Activated CD4-positive, alpha-beta T cell treated with anti-CD3 and anti-CD28 coated beads, Interleukin-2, amount 10 ng/mL, durations not matched to agents 7 days and 5 days (primary cell): ENCODE results near the gene AGAP9. TPM values are rescaled to one million over a fixed set of nuclear protein-coding genes. Genes with fewer than 3 reads are reported as not detected.
"Not testable (repeated sequence)": the region's sequence is repeated elsewhere in the genome, so short reads cannot be mapped to it uniquely, and the experiment has no call there.

Experiments used
- CTCF ChIA-PET: fragments of 350-600 bp; sonication (Branson Sonifier 250); formaldehyde crosslinking; loops from one replicate; lab custom pipeline; 2021; ENCODE audit warnings: antibody characterized with exemption; lab: Charles Lee
- POLR2A ChIA-PET: fragments of 350-600 bp; sonication (Branson Sonifier 250); formaldehyde crosslinking; loops from one replicate; lab custom pipeline; 2021; ENCODE audit warnings: antibody characterized with exemption; lab: Charles Lee
- DNase-seq: peaks from one replicate; pipeline ENCODE4 v3.0.0-alpha.2; 2020
- H3K27ac Mint-ChIP-seq: one replicate; pipeline ENCODE4 v1.8.0; 2021; ENCODE audit warnings: mild to moderate bottlenecking, moderate library complexity, mixed read lengths
- H3K27me3 Mint-ChIP-seq: one replicate; pipeline ENCODE4 v1.8.0; 2021; ENCODE audit warnings: mixed read lengths
- H3K36me3 Mint-ChIP-seq: one replicate; pipeline ENCODE4 v1.8.0; 2021; ENCODE audit warnings: low read depth, mixed read lengths
- H3K4me1 Mint-ChIP-seq: one replicate; pipeline ENCODE4 v1.8.0; 2021; ENCODE audit warnings: mixed read lengths
- H3K4me3 Mint-ChIP-seq: one replicate; pipeline ENCODE4 v1.8.0; 2021; ENCODE audit warnings: mild to moderate bottlenecking, moderate library complexity, mixed read lengths
- H3K9me3 Mint-ChIP-seq: one replicate; pipeline ENCODE4 v1.8.0; 2021; ENCODE audit warnings: mixed read lengths
- total RNA-seq, 2 experiments: library from RNA; stranded (reverse); gene quantifications; one replicate each; pipeline ENCODE4 v1.2.3, GENCODE V29; 2021

The AGAP9 gene
- total RNA-seq, 2 experiments from 2014 or later, result 3.5 to 4.0 TPM

DNA sequence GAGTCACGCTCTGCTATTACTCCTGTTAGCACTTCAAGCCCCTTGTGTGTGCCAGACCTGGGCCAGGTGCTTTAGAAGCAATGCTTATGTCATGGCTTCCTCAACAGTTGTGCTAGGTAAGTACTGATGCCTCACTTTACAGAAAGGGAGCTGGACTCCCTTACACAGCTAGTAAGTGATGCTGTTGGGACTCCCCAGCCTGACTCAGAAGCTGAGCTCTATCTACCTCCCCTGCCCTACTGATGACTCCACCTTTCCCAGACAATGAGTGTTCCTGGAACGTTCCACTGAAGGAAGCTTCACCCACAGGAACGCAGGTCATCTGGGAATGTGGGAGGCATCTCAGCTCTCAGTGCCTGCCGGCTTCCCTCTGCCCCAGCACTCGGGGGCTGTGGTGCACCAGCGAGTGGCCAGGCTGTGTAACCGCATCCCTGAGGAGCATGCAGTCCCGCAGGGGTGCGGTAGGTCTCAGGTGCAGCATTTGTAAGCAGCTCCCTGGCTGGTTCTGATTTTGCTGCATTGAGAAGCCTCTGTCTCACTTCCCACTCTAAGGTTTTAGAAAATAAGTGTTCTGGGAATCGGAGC is 42.2 kb downstream of the AGAP9 start:
- H3K36me3 Mint-ChIP-seq, CTCF ChIA-PET: not testable (repeated sequence)

DNA sequence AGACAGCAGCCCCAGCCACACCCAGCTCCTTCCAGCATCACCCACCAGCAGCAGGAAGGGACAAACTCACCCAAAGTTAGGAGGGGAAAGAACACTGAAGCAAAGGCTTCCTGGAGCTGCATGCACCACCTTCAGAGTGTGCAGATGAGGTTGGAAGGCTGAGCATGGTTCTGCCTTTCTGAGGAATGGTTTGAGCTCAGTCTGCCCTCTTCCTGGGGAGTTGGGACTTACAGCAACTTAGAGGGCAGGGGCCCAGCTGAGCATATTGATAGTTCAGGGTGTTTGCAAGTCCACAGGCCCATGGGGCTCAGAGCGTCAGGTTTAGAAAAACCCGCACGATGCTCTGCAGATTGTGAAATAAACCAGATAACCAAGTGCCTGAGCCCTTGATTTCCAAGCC is 43.3 kb downstream of the AGAP9 start:
- H3K36me3 Mint-ChIP-seq, H3K4me1 Mint-ChIP-seq, H3K9me3 Mint-ChIP-seq, H3K27me3 Mint-ChIP-seq, CTCF ChIA-PET, POLR2A ChIA-PET, DNase-seq, H3K27ac Mint-ChIP-seq, H3K4me3 Mint-ChIP-seq: not testable (repeated sequence)

More for the DNA sequence above, 42.2 kb downstream of the AGAP9 start:
- H3K27ac Mint-ChIP-seq, POLR2A ChIA-PET, H3K27me3 Mint-ChIP-seq, DNase-seq, H3K9me3 Mint-ChIP-seq, H3K4me3 Mint-ChIP-seq, H3K4me1 Mint-ChIP-seq: not testable (repeated sequence)

DNA sequence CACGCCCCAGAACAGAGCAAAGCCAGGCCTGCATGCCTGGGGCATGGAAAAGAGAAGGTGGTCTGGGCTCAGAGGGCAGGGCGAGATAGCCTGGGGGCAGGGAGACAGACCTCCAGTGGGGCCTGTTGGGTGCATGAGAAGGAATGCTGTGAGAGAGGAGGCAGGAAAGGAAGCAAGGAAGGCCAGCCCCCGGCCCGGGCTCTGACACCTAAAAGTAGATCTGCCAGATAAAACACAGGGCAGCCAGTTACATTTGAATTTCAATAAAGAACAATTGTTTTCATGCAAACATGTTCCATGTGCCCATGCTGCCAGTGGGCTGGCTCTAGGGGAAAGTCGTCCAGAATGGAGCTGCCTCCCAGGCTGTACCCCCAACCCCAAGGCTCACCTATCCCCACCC is 45.3 kb downstream of the AGAP9 start:
- H3K9me3 Mint-ChIP-seq, H3K4me3 Mint-ChIP-seq, DNase-seq, H3K27ac Mint-ChIP-seq, CTCF ChIA-PET, POLR2A ChIA-PET, H3K4me1 Mint-ChIP-seq, H3K36me3 Mint-ChIP-seq, H3K27me3 Mint-ChIP-seq: not testable (repeated sequence)

DNA sequence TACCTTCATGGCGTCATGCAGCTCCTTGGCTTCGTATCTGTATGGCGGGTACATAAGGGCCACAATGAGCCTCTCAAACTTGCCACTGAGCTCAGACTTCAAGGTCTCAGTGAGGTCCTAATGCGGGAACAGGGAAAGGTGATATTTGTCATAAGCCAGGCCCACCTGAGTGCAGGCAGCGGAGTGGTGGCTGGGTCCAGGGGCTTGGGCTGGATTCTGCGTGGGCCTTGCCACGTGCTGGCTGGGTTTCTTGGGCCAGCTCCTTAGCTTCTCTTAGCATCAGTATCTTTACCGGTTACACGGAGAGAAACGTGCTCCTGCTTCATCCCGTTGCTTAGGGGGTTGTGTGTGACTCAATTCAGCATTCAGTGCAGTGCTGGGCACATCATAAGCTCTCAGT is 46.4 kb downstream of the AGAP9 start:
- H3K27me3 Mint-ChIP-seq, H3K27ac Mint-ChIP-seq, DNase-seq, H3K4me1 Mint-ChIP-seq, H3K36me3 Mint-ChIP-seq, H3K9me3 Mint-ChIP-seq, H3K4me3 Mint-ChIP-seq, CTCF ChIA-PET, POLR2A ChIA-PET: not testable (repeated sequence)

DNA sequence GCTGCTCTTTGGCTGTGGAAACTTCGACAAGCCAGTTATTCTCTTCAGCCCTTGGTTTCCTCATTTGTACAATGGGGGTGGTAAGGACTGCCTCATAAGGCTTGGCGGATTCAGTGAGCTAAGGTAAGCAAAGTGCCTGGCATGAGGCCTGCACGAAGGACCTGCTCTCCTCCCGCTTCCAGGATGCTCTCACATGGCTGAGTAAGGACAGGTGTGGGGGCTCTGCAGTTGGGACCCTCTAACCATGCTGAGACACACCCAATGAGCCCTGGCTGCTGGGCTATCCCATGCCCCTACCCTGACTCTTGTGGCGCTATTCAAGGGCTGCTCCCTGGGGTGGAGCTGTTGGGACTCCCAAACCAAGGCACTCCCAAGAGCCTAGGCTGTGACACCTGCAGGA is 48.3 kb downstream of the AGAP9 start:
- H3K27ac Mint-ChIP-seq, H3K36me3 Mint-ChIP-seq, DNase-seq, H3K4me1 Mint-ChIP-seq, H3K9me3 Mint-ChIP-seq, H3K4me3 Mint-ChIP-seq, CTCF ChIA-PET, POLR2A ChIA-PET, H3K27me3 Mint-ChIP-seq: not testable (repeated sequence)

DNA sequence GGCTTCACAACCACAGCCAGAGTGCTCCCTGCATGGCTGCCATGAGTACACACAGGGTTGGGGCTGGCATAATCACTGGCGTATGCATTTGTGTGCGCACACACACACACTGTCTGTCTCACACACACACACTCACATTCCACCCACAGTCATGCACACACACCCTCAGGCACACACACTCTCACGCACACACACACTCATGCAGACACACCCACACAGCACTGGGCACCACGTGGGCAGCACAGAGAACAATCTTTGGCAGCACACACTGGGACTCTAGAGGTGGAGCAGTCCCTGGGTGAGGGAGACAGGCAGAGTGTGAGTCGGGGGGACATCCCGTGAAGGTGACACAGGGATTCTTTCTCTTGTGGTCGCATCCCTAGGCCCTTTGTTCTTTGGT is 49.9 kb downstream of the AGAP9 start:
- POLR2A ChIA-PET, H3K27me3 Mint-ChIP-seq, H3K4me3 Mint-ChIP-seq, CTCF ChIA-PET, H3K36me3 Mint-ChIP-seq, H3K27ac Mint-ChIP-seq, H3K4me1 Mint-ChIP-seq, DNase-seq, H3K9me3 Mint-ChIP-seq: not testable (repeated sequence)

DNA sequence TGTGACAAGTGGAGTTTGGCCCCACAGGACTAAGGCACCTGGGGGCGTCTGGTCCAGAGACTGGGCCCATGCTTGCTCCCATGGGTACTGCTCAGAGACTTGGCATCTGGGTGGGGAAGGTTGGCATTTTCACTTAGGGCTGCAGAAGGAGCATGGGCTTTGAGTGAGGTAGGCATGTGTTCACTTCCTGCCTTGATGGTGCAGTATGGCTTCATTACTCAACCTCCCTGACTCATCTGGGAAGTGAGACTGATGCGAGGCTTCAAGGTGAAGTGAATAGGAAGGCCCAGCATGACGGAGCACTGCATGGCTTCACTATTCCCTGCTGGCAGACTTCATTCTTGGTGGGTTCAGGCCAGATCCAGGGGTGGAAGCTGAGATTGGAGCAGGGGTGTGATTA is 50.8 kb downstream of the AGAP9 start:
- POLR2A ChIA-PET, DNase-seq, H3K27me3 Mint-ChIP-seq, H3K4me3 Mint-ChIP-seq, H3K27ac Mint-ChIP-seq, H3K4me1 Mint-ChIP-seq, H3K9me3 Mint-ChIP-seq, H3K36me3 Mint-ChIP-seq, CTCF ChIA-PET: not testable (repeated sequence)

DNA sequence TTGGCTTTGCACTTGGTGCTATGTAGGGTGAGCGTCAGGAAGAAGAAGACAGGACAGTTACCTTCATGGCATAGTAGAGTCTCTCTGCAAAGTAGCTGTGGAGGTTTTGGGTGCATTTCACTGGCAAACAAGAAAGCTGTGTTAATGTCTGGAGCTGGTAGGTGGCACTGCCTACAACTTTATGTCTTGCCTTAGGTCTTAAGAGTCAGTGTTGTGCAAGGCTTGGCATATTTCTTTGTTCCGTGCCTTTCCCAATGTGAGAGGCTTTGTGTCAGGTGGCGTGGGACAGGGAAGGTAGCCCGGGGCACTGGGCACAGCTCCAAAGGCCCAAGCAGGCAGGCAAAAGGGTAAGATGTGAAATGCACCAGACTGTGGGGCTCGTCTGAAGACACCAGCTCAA is 51.4 kb downstream of the AGAP9 start:
- H3K27ac Mint-ChIP-seq, POLR2A ChIA-PET: not testable (repeated sequence)

DNA sequence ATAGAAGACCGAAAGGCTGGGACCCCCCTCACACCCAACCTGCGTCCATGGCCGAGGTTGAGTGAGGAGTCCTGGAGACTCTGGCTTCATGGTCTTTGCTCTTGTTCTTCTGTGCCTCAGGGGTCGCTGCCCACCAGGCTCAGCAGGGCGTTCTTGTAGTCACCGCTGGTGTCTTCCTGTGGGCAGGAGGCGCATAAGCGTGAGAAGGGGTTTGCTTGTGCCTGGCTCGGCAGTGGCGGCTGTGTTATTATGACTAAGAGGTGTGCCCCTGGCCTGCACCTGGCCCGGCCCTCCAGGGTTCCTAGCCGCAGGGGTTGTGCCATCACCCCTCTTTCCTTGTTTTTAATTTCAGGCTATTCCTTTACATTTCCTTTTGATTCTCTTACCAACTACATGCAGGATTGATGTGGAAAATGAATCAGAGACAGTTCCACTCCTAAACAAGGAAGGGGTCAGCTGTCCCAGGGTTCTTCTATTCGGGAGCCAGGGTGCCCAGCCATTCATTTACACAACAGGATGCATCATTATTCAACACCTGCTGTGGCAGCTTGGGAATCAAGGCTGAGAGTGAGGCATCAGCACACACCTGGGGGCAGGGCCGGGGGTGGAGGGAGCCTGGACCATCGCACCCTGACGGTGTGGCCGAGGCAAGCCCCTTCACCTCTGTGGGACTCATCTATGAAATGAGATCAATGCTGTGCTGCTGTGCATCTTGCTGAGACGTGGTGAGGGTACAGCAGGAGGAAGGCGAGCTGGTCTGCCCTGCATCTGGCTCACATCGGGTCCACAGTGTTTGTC is 54.5 kb downstream of the AGAP9 start:
- DNase-seq, H3K4me3 Mint-ChIP-seq, POLR2A ChIA-PET, H3K9me3 Mint-ChIP-seq, H3K36me3 Mint-ChIP-seq, H3K27ac Mint-ChIP-seq, H3K4me1 Mint-ChIP-seq, CTCF ChIA-PET, H3K27me3 Mint-ChIP-seq: not testable (repeated sequence)

More for the DNA sequence above, 51.4 kb downstream of the AGAP9 start:
- H3K9me3 Mint-ChIP-seq, H3K27me3 Mint-ChIP-seq, H3K4me3 Mint-ChIP-seq, DNase-seq, CTCF ChIA-PET, H3K4me1 Mint-ChIP-seq, H3K36me3 Mint-ChIP-seq: not testable (repeated sequence)

DNA sequence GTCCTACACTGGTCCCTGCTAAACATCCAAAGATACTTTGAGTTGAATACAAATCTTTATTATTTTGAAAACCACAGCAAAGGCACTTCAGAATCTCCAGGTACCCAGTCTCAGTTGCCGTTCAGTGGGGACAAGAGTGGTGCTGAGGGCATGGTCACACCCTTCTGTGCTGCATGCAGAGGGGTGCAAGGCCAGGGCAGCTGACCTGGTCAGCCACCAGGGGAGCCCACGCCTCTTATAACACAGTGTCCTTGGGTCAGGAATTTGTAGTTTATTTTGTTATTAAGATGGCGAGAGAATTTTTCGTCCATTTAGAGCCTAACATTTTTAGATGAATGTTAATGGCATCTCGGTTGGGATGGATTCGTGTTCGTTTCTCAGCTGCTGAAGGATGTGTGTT is 55.5 kb downstream of the AGAP9 start:
- H3K27me3 Mint-ChIP-seq, POLR2A ChIA-PET, CTCF ChIA-PET, DNase-seq, H3K4me1 Mint-ChIP-seq, H3K27ac Mint-ChIP-seq, H3K36me3 Mint-ChIP-seq, H3K4me3 Mint-ChIP-seq, H3K9me3 Mint-ChIP-seq: not testable (repeated sequence)

DNA sequence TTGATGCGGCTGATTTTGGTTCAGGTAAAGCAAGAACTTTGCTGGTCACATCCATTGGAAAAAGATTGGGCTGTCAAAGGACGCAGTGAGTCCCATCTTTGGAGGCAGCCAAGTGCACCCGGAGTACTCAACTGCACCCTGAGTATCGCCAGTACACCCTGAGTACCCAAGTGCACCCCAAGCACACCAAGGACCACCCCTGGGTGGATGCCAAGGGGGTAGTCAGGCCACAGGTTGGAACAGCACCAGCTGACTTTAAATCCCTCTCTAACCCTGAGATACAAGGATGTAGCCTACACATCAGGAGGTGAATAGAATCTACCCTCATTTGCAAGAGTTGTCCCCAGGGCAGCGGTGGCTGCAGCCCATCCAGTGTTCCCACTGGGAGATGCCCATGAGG is 56.0 kb downstream of the AGAP9 start:
- H3K27me3 Mint-ChIP-seq, POLR2A ChIA-PET, H3K4me3 Mint-ChIP-seq, CTCF ChIA-PET, H3K4me1 Mint-ChIP-seq, H3K36me3 Mint-ChIP-seq, H3K27ac Mint-ChIP-seq, H3K9me3 Mint-ChIP-seq, DNase-seq: not testable (repeated sequence)

DNA sequence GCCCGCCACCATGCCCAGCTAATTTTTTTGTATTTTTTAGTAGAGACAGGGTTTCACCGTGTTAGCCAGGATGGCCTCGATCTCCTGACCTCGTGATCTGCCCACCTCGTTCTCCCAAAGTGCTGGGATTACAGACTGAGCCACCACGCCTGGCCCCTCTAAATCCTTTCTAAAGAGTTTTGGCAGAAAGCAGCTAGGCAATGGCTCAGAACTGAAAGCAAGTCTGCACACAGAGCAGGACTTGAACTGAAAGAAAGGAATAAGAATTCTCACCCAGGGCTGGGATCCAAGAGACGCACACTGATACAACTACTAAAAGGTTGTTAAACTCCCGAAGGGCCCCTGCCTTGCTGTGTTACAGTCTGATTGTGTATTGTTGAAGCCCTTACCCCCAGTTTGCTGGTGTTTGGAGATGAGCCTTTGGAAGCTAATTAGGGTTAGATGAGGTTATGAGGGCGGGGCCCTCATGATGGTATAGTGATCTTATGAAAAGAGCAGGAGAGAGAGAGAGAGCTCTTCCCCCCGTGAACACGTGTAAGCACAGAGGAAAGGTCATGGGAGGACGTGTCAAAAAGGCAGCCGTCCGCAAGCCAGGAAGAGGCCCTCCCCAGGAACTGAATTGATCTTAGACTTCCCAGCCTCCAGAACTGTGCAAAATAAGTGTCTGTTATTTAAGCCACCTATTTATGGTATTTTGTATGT is 58.1 kb downstream of the AGAP9 start:
- DNase-seq, H3K27me3 Mint-ChIP-seq, CTCF ChIA-PET, H3K4me3 Mint-ChIP-seq, H3K36me3 Mint-ChIP-seq, H3K4me1 Mint-ChIP-seq, POLR2A ChIA-PET, H3K27ac Mint-ChIP-seq, H3K9me3 Mint-ChIP-seq: not testable (repeated sequence)

DNA sequence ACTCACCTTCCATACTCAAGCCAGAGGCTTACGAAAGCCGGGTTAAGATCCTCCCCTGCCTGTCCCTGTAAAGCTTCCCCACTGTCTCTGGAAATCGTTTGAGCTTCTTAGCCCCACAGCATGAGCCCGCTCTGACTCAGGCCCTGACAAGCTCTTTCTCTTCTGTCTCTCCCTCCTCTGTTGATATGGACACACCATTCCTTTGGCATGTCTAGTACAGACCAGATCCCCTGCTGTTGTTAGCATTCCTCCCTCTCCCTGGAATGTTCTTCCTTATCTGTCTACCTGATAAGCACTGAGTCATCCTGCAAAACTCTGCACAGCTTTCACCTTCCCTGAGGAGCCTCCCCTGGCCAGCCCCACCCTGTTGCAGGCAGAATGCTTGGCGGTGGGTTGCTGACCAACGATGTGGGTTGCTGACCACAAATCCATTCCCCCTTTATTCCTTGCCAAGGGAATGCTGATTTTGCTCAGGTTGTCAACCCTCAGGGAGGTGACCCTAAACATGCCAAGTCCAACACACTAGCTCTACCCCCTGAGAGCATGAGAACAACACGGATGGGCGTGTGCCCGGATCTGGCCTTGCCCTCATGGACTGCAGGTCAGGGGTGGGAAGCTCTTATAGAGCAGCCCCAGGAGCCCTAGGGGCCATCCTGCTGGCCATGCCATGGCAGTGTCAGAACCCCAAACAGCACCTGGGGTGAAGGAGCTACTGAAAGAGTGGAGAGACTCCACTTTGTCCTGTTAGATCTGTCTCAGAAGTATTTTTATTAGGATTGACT is 60.7 kb downstream of the AGAP9 start:
- H3K27me3 Mint-ChIP-seq, H3K27ac Mint-ChIP-seq, H3K4me3 Mint-ChIP-seq, H3K4me1 Mint-ChIP-seq, POLR2A ChIA-PET, H3K9me3 Mint-ChIP-seq, CTCF ChIA-PET, DNase-seq, H3K36me3 Mint-ChIP-seq: not testable (repeated sequence)
